Subcutaneous abdominal adipose tissue (tissue), 5 donors: Measurements from ENCODE around the gene SPIRE1.
A peak's percentile ranks its signal among the peaks of the same experiment; 100 is the strongest.

ENCODE experiments used
- H3K27ac ChIP-seq: one replicate; pipeline ENCODE4 v1.7.0; 2013; ENCODE audit warnings: low read depth, mild to moderate bottlenecking, inconsistent platforms, low read length, moderate library complexity
- H3K27me3 ChIP-seq, 5 donors: one replicate each; pipeline ENCODE4 v1.7.0; 2013; ENCODE audit warnings: low read length in 5 of 5, inconsistent platforms in 1 of 5; ENCODE audit not compliant: control insufficient read depth in 5 of 5, insufficient read depth in 4 of 5
- H3K36me3 ChIP-seq, 5 donors: one replicate each; pipeline ENCODE4 v1.7.0; 2013; ENCODE audit warnings: low read length in 5 of 5; ENCODE audit not compliant: control insufficient read depth in 5 of 5, insufficient read depth in 5 of 5
- H3K4me1 ChIP-seq, 5 donors: one replicate each; pipeline ENCODE4 v1.7.0; 2013; ENCODE audit warnings: low read length in 5 of 5, mild to moderate bottlenecking in 3 of 5, moderate library complexity in 1 of 5; ENCODE audit not compliant: control insufficient read depth in 5 of 5, insufficient read depth in 5 of 5
- H3K4me3 ChIP-seq, 5 donors: one replicate each; pipeline ENCODE4 v1.7.0; 2013; ENCODE audit warnings: low read length in 5 of 5, low read depth in 1 of 5
- H3K9ac ChIP-seq, 5 donors: one replicate each; pipeline ENCODE4 v1.7.0; 2013; ENCODE audit warnings: low read length in 5 of 5, mild to moderate bottlenecking in 4 of 5, moderate library complexity in 3 of 5
- H3K9me3 ChIP-seq, 5 donors: one replicate each; pipeline ENCODE4 v1.7.0; 2013; ENCODE audit warnings: low read length in 5 of 5; ENCODE audit not compliant: control insufficient read depth in 5 of 5
- donor health status: healthy.
- donor health status: healthy.
- donor health status: healthy.
- donor health status: healthy.
- donor health status: healthy.

SPIRE1 gene

DNA sequence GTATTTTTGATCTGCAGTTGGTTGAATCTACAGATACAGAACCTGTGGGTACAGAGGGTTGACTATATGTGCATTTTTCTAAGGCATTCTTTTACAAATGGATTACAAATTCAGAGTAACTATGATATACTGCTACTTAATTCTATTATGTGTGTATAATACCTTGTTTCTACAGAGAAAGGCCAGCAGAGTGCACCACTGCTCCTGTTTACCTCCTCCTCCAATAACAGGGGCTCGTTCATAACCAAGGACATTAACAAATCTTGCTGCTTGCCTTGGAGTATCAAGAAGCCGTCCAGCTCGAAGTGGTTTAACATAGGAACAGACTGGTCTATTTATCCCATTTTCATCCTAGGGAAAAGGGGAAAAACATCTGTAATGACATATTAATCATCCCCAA, 28.2 kb upstream of the SPIRE1 start:
- H3K27ac ChIP-seq, result no peak overlapping the region
- no peak overlapping the region for H3K4me3 ChIP-seq
- no peaks in the 10 kb centered on the region for H3K9me3 ChIP-seq
- no peak overlapping the region for H3K9ac ChIP-seq
- H3K27me3 ChIP-seq, result no peaks in the 10 kb centered on the region
- no peaks in the 10 kb centered on the region for H3K4me1 ChIP-seq
- H3K36me3 ChIP-seq, result peaks cover 0 to 10% (median 6%) of the 10 kb centered on the region in 5 donors

- Histone ChIP-seq H3K4me1 (peaks cover 0 to 15% (median 12%) of the 10 kb centered on the region in 5 donors), H3K9me3 (no peaks in the 10 kb centered on the region), H3K9ac (peak overlapping the region; percentile 65 to 81 (median 74)), H3K27me3 (no peaks in the 10 kb centered on the region), H3K27ac (peak overlapping the region; percentile 69), H3K36me3 (peaks cover 3 to 13% (median 13%) of the 10 kb centered on the region in 5 donors), H3K4me3 (peak overlapping the region; percentile 56 to 72 (median 61))
Observed at GRCh38 chr18:12679183-12679786, 21.4 kb upstream of the SPIRE1 start.

DNA sequence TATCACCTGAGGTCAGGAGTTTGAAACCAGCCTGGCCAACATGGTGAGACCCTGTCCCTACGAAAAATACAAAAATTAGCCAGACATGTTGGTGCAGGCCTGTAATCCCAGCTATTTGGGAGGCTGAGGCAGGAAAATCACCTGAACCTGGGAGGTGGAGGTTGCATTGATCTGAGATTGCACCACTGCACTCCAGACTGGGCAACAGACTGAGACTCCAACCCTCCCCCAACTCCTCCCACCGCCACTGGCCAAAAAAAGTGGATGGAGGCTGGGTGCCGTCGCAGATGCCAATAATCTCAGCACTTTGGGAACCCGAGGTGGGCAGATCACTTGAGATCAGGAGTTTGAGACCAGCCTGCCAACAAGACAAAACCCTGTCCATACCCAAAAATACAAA, 10.1 kb upstream of the SPIRE1 start:
- Histone ChIP-seq H3K4me3 (no peak overlapping the region), H3K9me3 (no peaks in the 10 kb centered on the region), H3K4me1 (no peaks in the 10 kb centered on the region), H3K27ac (no peak overlapping the region), H3K9ac (no peak overlapping the region), H3K27me3 (no peaks in the 10 kb centered on the region), H3K36me3 (peaks cover 0 to 8% (median under 1%) of the 10 kb centered on the region in 5 donors)

DNA sequence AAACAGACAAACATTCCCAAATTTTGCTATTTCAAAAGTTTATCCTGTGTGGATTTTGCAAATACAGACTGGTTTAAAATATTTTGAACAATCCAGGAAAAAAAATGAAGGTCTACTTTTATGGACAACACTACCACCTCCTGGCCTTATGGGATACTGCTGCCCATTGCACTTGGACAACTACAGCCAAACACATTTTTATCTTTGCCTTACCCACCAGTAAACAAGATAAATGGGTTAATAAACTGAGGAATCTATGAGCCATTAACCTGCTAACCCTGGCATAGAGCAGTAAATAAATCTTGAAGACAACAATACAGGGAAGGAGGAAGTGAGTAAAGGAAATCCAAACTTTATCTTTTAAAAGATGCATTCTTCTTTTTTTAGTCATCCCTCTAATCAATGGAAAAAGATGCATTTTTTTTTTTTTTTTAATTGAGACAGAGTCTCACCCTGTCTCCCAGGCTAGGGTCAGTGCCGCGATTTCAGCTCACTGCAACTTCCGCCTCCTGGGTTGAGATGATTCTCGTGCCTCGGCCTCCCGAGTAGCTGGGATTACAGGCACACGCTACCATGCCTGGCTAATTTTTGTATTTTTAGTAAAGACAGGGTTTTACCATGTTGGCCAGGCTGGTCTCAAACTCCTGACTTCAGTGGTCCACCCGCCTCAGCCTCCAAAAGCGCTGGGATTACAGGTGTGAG, 2.1 kb upstream of the SPIRE1 start:
- no peak overlapping the region for H3K9ac ChIP-seq
- no peaks in the 10 kb centered on the region for H3K27me3 ChIP-seq
- no peak overlapping the region for H3K27ac ChIP-seq
- H3K9me3 ChIP-seq, result no peaks in the 10 kb centered on the region
- no peak overlapping the region for H3K4me3 ChIP-seq
- peaks cover 0 to 2% (median 0%) of the 10 kb centered on the region in 5 donors for H3K36me3 ChIP-seq
- peaks cover 2 to 19% (median 15%) of the 10 kb centered on the region in 5 donors for H3K4me1 ChIP-seq

GRCh38 chr18:12658426-12659138, 675 bp upstream of the SPIRE1 start:
- Histone ChIP-seq H3K36me3 (no peaks in the 10 kb centered on the region), H3K27ac (peak overlapping the region; percentile 37), H3K27me3 (no peaks in the 10 kb centered on the region), H3K9ac (peak overlapping the region in 1 of 5 donors; percentile 66), H3K9me3 (no peaks in the 10 kb centered on the region), H3K4me3 (peak overlapping the region; percentile 42 to 82 (median 77)), H3K4me1 (peaks cover 2 to 19% (median 16%) of the 10 kb centered on the region in 5 donors)

GRCh38 chr18:12656938-12657683, 796 bp downstream of the SPIRE1 start:
- Histone ChIP-seq H3K36me3 (no peaks in the 10 kb centered on the region), H3K9me3 (no peaks in the 10 kb centered on the region), H3K4me3 (peak overlapping the region; percentile 74 to 80 (median 77))

DNA sequence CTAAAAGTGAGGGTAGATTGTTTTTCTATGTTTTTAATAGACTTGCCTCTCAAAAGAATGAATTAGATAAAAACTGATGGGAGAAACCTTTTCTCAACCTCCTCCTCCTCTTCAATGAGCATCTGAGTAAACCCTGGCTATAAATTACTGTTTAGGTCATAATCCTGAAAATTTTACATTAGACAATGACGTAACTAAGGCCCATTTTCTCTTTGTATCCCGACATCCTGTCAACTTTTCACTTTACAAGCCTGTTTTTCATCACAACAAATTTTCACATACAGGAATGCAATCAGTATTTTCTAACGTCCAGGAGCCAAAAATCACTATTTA, 1.3 kb downstream of the SPIRE1 start:
- no peaks in the 10 kb centered on the region for H3K36me3 ChIP-seq
- H3K27me3 ChIP-seq, result no peaks in the 10 kb centered on the region
- no peaks in the 10 kb centered on the region for H3K9me3 ChIP-seq
- peaks cover 2 to 31% (median 28%) of the 10 kb centered on the region in 5 donors for H3K4me1 ChIP-seq
- peak overlapping the region; percentile 9 to 89 (median 81) for H3K9ac ChIP-seq
- peak overlapping the region; percentile 74 to 80 (median 77) for H3K4me3 ChIP-seq
- H3K27ac ChIP-seq, result peak overlapping the region; percentile 21

More at GRCh38 chr18:12656938-12657683, 796 bp downstream of the SPIRE1 start:
- Histone ChIP-seq H3K9ac (peak overlapping the region; percentile 9 to 89 (median 81)), H3K4me1 (peaks cover 2 to 31% (median 28%) of the 10 kb centered on the region in 5 donors), H3K27ac (peak overlapping the region; percentile 21), H3K27me3 (no peaks in the 10 kb centered on the region)

DNA sequence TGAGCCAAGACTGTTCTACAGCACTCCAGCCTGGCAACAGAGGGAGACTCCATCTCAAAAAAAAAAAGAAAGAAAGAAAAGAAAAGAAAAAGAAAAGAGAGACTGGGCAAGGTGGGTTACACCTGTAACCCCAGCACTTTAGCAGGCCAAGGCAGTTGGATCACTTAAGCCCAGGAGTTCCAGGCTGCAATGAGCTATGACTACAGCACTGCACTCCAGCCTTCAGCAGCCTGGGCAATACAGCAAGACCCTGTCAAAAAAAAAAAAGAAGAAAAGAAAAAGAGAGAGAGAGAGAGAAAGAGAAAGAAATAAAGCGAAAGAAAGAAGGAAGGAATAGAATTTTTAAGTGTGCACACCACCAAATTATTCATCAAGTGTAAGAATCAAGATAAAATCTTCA, 2.9 kb downstream of the SPIRE1 start:
- Histone ChIP-seq H3K4me1 (peaks cover 2 to 31% (median 28%) of the 10 kb centered on the region in 5 donors), H3K9ac (no peak overlapping the region), H3K9me3 (no peaks in the 10 kb centered on the region), H3K27ac (no peak overlapping the region), H3K36me3 (no peaks in the 10 kb centered on the region), H3K27me3 (no peaks in the 10 kb centered on the region), H3K4me3 (no peak overlapping the region)

DNA sequence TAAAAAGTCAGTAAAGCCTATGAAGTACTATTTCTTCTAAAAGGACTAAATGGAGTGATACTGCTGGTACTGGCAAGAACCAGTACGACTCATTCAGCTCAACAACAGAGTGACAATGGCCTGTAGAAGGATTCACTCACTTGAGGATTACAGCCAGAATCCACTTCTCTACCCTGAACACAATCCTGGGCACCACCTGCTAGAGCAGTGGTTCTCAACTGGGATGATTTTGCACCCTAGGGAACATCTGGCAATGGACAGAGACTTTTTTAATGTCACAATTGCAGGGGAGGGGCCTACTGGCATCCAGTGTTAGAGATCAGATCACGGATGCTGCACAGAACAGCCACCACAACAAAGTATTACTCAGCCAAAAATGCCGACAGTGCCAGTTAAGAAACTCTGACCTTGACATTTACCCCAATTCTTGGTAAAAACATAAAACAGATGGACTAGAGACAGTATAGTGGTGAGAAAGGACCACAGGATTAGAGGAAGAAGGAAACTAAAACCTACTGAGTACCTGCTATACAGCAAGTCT, 5.0 kb downstream of the SPIRE1 start:
- peak overlapping the region in 1 of 5 donors; percentile 16 for H3K4me3 ChIP-seq
- no peak overlapping the region for H3K9ac ChIP-seq
- H3K9me3 ChIP-seq, result no peaks in the 10 kb centered on the region
- H3K27ac ChIP-seq, result no peak overlapping the region
- no peaks in the 10 kb centered on the region for H3K27me3 ChIP-seq
- no peaks in the 10 kb centered on the region for H3K36me3 ChIP-seq
- peaks cover 2 to 24% (median 20%) of the 10 kb centered on the region in 5 donors for H3K4me1 ChIP-seq
